Activated effector memory CD4-positive, alpha-beta T cell treated with Interleukin-2 at 50 U/mL for 16 hours (primary cell): Measurements from ENCODE around the gene SH3RF3.

ENCODE experiments used
- DNase-seq: peaks from one replicate; pipeline ENCODE4 v3.0.0-alpha.2; 2020

The SH3RF3 gene

DNA sequence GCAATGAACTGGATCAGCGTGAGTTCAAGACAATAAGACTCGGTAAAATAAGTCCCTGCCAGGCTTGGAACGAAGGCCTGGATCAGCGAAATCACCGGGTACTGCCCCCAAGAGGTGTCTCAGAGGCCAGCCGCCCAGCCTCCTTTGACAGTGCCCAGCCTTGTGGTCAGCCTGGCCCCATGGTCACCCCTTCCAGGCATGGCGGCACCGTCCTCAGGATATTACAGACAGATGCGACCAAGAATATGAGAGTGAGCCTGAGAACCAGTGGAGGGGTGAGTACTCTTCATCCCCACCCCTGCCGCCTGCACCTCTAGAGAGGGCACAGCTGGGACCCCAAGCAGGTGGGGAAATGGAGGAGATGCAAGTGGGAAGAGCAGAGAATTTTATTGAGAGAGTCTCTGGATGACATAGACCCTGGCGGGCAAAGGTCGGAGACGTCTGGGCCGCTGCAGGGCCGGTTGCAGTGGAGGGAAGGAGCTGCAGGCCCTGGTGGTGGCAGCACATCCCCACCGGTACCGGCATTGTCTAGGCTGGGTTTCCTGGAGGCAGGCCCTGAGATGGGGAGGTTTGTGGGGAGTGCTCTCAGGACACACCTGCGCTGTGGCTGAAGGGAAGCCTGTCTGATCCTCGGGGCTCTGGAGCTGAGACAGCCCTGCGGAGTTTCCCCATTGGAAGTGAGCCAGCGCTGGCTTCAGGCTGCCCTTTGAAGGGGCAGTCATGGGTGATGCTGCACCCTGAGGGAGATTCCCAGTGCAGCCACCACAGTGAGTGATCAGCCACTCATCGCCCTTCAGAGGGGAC is 294.8 kb downstream of the SH3RF3 start:
- DNase-seq, result no peak

DNA sequence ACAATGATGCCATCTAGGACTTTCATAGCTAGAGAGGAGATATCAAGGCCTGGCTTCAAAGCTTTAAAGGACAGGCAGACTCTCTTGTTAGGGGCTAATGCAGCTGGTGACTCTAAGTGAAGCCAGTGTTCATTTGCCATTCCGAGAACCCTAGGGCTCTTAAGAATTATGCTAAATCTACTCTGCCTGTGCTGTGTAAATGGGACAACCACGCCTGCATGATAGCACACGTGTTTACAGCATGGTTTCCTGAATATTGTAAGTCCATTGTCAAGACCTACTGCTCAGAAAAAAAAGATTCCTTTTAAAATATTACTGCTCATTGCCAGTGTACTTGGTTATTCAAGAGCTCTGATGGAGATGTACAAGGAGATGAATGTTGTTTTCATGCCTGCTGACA is 296.4 kb downstream of the SH3RF3 start:
- no peak for DNase-seq

DNA sequence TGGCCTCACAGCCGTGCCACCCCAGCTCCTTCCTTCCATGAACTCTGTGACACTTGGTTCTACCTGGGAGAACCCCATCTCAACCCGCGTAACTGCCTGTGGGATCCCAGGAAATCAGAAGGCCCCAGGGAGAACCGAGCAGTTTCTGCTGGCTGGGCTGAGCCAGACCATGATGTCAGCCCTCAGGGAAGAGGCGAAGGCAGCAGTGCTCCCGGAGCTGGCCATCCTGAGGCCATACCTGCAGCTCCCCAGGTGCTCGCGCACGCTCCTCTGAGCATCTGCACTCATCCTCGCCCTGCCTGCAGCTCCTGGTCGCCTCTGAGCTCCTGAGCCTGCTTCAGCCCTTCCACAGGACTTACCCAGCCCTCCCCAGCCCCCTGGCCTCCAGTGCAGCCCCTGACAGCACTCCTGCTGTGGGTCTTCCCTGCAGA is 298.7 kb downstream of the SH3RF3 start:
- DNase-seq, result no peak

GRCh38 chr2:109428281-109428680 is 299.3 kb downstream of the SH3RF3 start:
- DNase-seq, result no peak

- DNase-seq, result no peak
Measured at GRCh38 chr2:109428841-109429566, 300.0 kb downstream of the SH3RF3 start.

- DNase-seq, result no peak
Measured at GRCh38 chr2:109429567-109430328, 300.7 kb downstream of the SH3RF3 start.

- no peak for DNase-seq
Measured at GRCh38 chr2:109430329-109430636, 301.3 kb downstream of the SH3RF3 start.

- no peak for DNase-seq
Measured at GRCh38 chr2:109432421-109432820, 303.4 kb downstream of the SH3RF3 start.

GRCh38 chr2:109433486-109433885 is 304.5 kb downstream of the SH3RF3 start:
- DNase-seq, result no peak

- DNase-seq, result no peak
Measured at GRCh38 chr2:109433926-109434325, 304.9 kb downstream of the SH3RF3 start.

- DNase-seq, result no peak
Measured at GRCh38 chr2:109434351-109434750, 305.3 kb downstream of the SH3RF3 start.

- DNase-seq, result no peak
Measured at GRCh38 chr2:109435066-109435690, 306.2 kb downstream of the SH3RF3 start.

- DNase-seq, result no peak
Measured at GRCh38 chr2:109435901-109436598, 307.0 kb downstream of the SH3RF3 start.

- no peak for DNase-seq
Measured at GRCh38 chr2:109436610-109437225, 307.7 kb downstream of the SH3RF3 start.

DNA sequence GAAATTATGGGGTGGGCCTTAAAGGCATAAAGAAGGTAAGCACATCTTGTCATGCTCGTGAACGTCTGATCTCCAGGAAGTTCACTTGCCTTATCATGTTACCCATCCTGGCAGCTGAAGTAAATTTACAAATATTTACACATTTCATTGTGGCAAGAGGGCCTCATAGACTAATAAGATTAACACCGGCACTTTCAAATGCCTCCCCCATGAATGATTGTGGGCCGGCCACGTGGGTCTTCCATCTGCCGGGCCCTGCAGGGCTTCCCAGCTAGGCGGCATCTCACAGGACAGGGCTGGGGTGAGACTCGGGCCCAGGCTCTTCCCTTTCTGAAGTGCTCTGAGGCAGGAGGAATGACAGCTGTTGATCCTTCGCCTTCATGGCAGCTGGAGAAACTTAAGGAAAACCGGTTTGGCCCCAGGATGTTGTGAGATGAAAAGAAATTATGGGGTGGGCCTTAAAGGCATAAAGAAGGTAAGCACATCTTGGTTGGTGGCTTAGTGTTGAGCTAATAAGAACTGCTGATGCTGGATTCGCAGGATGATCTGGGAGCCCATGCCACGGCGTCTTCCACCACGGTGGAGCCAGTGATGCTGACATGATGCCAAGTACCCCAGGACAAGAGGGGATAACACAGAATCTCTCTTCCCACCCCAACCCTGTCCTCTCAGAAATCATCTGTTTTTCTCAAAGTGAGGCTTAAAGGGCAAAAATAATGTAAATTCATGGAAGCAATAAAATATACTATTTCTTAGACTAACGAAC is 308.5 kb downstream of the SH3RF3 start:
- no peak for DNase-seq

DNA sequence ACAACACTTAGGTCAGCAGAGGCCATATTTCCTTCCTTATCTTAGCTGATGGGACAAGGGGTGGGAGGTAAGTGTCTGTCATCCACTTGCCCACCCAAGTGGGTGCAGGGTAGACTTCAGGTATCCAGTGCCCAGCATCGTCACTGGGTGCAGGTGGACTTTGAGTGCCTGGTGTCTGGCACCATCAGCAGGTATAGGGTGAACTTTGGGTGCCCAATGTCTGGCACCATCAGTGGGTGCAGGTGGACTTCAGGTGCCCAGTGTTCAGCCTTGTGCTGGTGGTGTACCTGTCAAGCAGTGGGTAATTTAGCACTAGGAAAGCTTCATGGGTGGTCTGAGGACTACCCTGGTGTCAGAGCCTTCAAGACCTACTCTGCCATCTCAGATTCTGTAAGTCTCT is 309.1 kb downstream of the SH3RF3 start:
- no peak for DNase-seq

DNA sequence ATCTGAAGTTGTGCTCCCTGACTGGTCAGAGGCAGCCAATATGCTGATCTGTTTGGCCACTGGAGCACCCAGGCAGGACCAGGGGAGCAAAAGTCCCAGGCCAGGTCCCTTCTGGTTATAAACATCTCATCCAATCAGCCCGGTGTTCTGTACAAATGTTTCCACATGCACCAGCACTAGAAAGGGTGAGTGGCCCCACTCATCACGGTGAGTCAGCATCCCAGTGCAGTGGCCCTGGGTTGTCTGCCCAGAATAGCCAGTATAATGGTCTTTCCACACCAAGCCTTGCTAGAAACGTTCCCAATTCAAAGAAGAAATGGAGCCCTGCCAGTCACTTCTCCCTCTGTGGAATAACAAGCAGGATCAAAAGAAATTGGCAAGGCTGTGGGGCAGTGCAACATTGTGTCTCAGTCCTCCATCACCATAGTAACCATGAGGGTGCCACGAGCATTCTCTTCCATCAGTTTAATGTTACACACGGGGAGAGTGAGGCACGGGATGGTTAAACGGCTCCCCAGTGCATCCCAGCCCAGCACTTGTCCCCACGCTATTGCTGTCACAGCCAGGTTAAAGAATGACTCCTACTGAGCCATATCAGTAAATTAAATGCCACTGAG is 309.9 kb downstream of the SH3RF3 start:
- no peak for DNase-seq

GRCh38 chr2:109439390-109439786 is 310.4 kb downstream of the SH3RF3 start:
- no peak for DNase-seq

GRCh38 chr2:109439986-109440385 is 311.0 kb downstream of the SH3RF3 start:
- DNase-seq, result no peak

- no peak for DNase-seq
Measured at GRCh38 chr2:109440499-109441156, 311.6 kb downstream of the SH3RF3 start.
